Ovary (tissue), 3 donors: ENCODE data around the gene SLC44A1.

ENCODE experiments used
- CTCF ChIP-seq, 3 donors: fragments of 450-650 bp in 2 of 3; fragments of 200-600 bp in 1 of 3; IDR thresholded peaks; one replicate each; pipeline versions ENCODE4 v1.5.1 to v1.8.0; 2016 to 2022; ENCODE audit warnings: antibody characterized with exemption in 3 of 3, mild to moderate bottlenecking in 1 of 3
- EP300 ChIP-seq: sonication (generic); formaldehyde crosslinking; IDR thresholded peaks from one replicate; pipeline ENCODE4 v1.6.1; 2017; ENCODE audit warnings: antibody characterized with exemption
- POLR2A ChIP-seq: fragments of 450-650 bp; IDR thresholded peaks from one replicate; pipeline ENCODE4 v1.6.1; 2017; ENCODE audit warnings: antibody characterized with exemption, mild to moderate bottlenecking, moderate library complexity
- donor health status: DM: no; HTN: no; CAD: no.

- TF ChIP-seq POLR2A (no peak), CTCF (IDR thresholded peaks at IDR 0.05) (no peak), EP300 (no peak)
These were observed 145.3 kb downstream of the SLC44A1 start for GRCh38 chr9:105389796-105390195.
